GM18858 (cell line): Measurements from ENCODE around the gene GGCX.
A peak's percentile ranks its signal among the peaks of the same experiment; 100 is the strongest.
"Not testable (repeated sequence)": the region's sequence is repeated elsewhere in the genome, so short reads cannot be mapped to it uniquely, and the experiment has no call there.

Experiments used
- ATAC-seq: cut with Tn5 transposase; IDR thresholded peaks from one replicate; pipeline ENCODE4 v1.9.1; 2021; ENCODE audit not compliant: unreplicated experiment

Gene GGCX

GRCh38 chr2:85561280-85562212 lies at the start of gene GGCX:
TSS of gene GGCX (minus strand) at chr2:85561493. CDS start at chr2:85561428, 65 bp downstream.
- ATAC-seq: peak; percentile 81

- ATAC-seq: no peak
These were observed 46.2 kb upstream of the GGCX start for GRCh38 chr2:85607268-85608215.

GRCh38 chr2:85606116-85606455 lies 44.8 kb upstream of the GGCX start:
- ATAC-seq: no peak

- no peak for ATAC-seq
These were observed 44.3 kb upstream of the GGCX start for GRCh38 chr2:85605406-85606115.

GRCh38 chr2:85604568-85605339 lies 43.5 kb upstream of the GGCX start:
- ATAC-seq: no peak

GRCh38 chr2:85604133-85604444 lies 42.8 kb upstream of the GGCX start:
- ATAC-seq: not testable (repeated sequence)

- peak; percentile 87 for ATAC-seq
These were observed 41.4 kb upstream of the GGCX start, which contains the start of gene TMEM150A for GRCh38 chr2:85602476-85603234. TSS of gene TMEM150A (minus strand) at chr2:85602698. CDS start at chr2:85601948, 750 bp downstream.

- peak; percentile 21 for ATAC-seq
These were observed 40.6 kb upstream of the GGCX start for GRCh38 chr2:85601771-85602475.

GRCh38 chr2:85600951-85601770 lies 39.9 kb upstream of the GGCX start:
- ATAC-seq: no peak

GRCh38 chr2:85600235-85600575 lies 38.9 kb upstream of the GGCX start:
- no peak for ATAC-seq

GRCh38 chr2:85599468-85600234 lies 38.4 kb upstream of the GGCX start:
- no peak for ATAC-seq

GRCh38 chr2:85598594-85599340 lies 37.5 kb upstream of the GGCX start:
- ATAC-seq: no peak

- no peak for ATAC-seq
These were observed 35.9 kb upstream of the GGCX start for GRCh38 chr2:85597241-85597640.

GRCh38 chr2:85596486-85597143 lies 35.3 kb upstream of the GGCX start:
- ATAC-seq: no peak

GRCh38 chr2:85596026-85596333 lies 34.7 kb upstream of the GGCX start:
- no peak for ATAC-seq

GRCh38 chr2:85595301-85596025 lies 34.2 kb upstream of the GGCX start, which contains the start of gene RNF181:
TSS of gene RNF181 (plus strand) at chr2:85595745. CDS start at chr2:85595764, 19 bp downstream.
- ATAC-seq: peak; percentile 99
